PC-3 (cell line): ENCODE results near the gene DUSP5. TPM values are rescaled to one million over a fixed set of nuclear protein-coding genes. Genes with fewer than 3 reads are reported as not detected.

Source experiments
- ATAC-seq: fragments of 200-7000 bp; cut with Tn5 transposase; 2 replicates; pipeline ENCODE4 v1.9.1; 2020; ENCODE audit warnings: mild to moderate bottlenecking, moderate library complexity
- BruUV-seq: library from RNA; stranded (reverse); fragments of 400-500 nt; replicated peaks from 2 replicates; lab custom pipeline; 2021; lab: Mats Ljungman, UMichigan
- CTCF ChIA-PET: fragments of 300-600 bp; sonication (Branson Sonifier 250); formaldehyde crosslinking; loops from one replicate; lab custom pipeline; 2022; ENCODE audit warnings: antibody characterized with exemption; lab: Charles Lee
- POLR2A ChIA-PET: fragments of 300-600 bp; sonication (Branson Sonifier 250); formaldehyde crosslinking; loops from one replicate; lab custom pipeline; 2022; ENCODE audit warnings: antibody characterized with exemption; ENCODE audit not compliant: unreplicated experiment; lab: Charles Lee
- DNase-seq: peaks from one replicate; pipeline ENCODE4 v3.0.0-alpha.2; 2015
- H2AFZ ChIP-seq: fragments of 300-600 bp; sonication (generic); 2 replicates; pipeline ENCODE4 v1.6.0; 2016; ENCODE audit warnings: antibody characterized with exemption, low read length
- H3F3A ChIP-seq: fragments of 300-600 bp; sonication (generic); one replicate; pipeline ENCODE4 v1.6.0; 2017; ENCODE audit warnings: antibody characterized with exemption, low read length, control low read depth, mild to moderate bottlenecking; ENCODE audit not compliant: unreplicated experiment
- H3K27ac ChIP-seq: fragments of 300-600 bp; sonication (generic); 2 replicates; pipeline ENCODE4 v1.5.1; 2016; ENCODE audit warnings: mild to moderate bottlenecking, low read length
- H3K27me3 ChIP-seq: fragments of 300-600 bp; sonication (generic); 2 replicates; pipeline ENCODE4 v1.6.1; 2016; ENCODE audit warnings: low read length, mixed read lengths
- H3K36me3 ChIP-seq: fragments of 300-600 bp; sonication (generic); 2 replicates; pipeline ENCODE4 v1.6.1; 2016; ENCODE audit warnings: low read depth, mixed run types, low read length, mixed read lengths
- H3K4me1 ChIP-seq: fragments of 300-600 bp; sonication (generic); 2 replicates; pipeline ENCODE4 v1.5.1; 2016; ENCODE audit warnings: low read length; ENCODE audit not compliant: insufficient read depth
- H3K4me2 ChIP-seq: fragments of 300-600 bp; sonication (generic); 2 replicates; pipeline ENCODE4 v1.6.0; 2016; ENCODE audit warnings: low read length
- H3K4me3 ChIP-seq: fragments of 300-600 bp; sonication (generic); 2 replicates; pipeline ENCODE4 v1.5.1; 2016; ENCODE audit warnings: mild to moderate bottlenecking, low read length, mixed read lengths
- H3K79me2 ChIP-seq: fragments of 300-600 bp; sonication (generic); 2 replicates; pipeline ENCODE4 v1.6.1; 2017; ENCODE audit warnings: low read length, mixed read lengths
- H3K9ac ChIP-seq: fragments of 300-600 bp; sonication (generic); 2 replicates; pipeline ENCODE4 v1.6.0; 2016; ENCODE audit warnings: mild to moderate bottlenecking, low read length
- H3K9me2 ChIP-seq: fragments of 300-600 bp; sonication (generic); replicated peaks from 2 replicates; pipeline ENCODE4 v1.6.1; 2016; ENCODE audit warnings: mixed run types, low read length, mixed read lengths
- H3K9me3 ChIP-seq: fragments of 300-600 bp; sonication (generic); 2 replicates; pipeline ENCODE4 v1.6.1; 2016; ENCODE audit warnings: low read length, mixed read lengths
- H4K20me1 ChIP-seq: fragments of 300-600 bp; sonication (generic); 2 replicates; pipeline ENCODE4 v1.6.1; 2016; ENCODE audit warnings: low read length, mixed read lengths
- EZH2 ChIP-seq: fragments of 300-600 bp; sonication (generic); IDR thresholded peaks from one replicate; pipeline ENCODE4 v1.6.1; 2017; ENCODE audit warnings: antibody characterized with exemption, mild to moderate bottlenecking, low read length; ENCODE audit not compliant: unreplicated experiment
- EZH2phosphoT487 ChIP-seq: fragments of 300-600 bp; sonication (generic); IDR thresholded peaks from 2 replicates; pipeline ENCODE4 v1.6.1; 2018; ENCODE audit warnings: mild to moderate bottlenecking, antibody characterized with exemption, low read length, borderline replicate concordance
- intact Hi-C: fragments of 100-400 bp; cut with micrococcal nuclease; formaldehyde crosslinking; loops from 2 replicates; pipeline ENCODE4 v1.9.0; 2023
- total RNA-seq: library from RNA; depleted of rRNA; stranded (reverse); fragments of >200 nt; gene quantifications from 2 replicates; pipeline ENCODE4 v1.2.3, GENCODE V29; 2014
- TF ChIP-seq, protein P1 (sequence below): fragments of 300-600 bp; sonication (generic); conservative IDR thresholded peaks from 2 replicates; pipeline ENCODE4 v1.5.1; 2017; ENCODE audit warnings: antibody characterized with exemption, low read depth, mild to moderate bottlenecking, low read length

The DUSP5 gene
- total RNA-seq, 1 experiment from 2014 or later: 206 TPM

DNA sequence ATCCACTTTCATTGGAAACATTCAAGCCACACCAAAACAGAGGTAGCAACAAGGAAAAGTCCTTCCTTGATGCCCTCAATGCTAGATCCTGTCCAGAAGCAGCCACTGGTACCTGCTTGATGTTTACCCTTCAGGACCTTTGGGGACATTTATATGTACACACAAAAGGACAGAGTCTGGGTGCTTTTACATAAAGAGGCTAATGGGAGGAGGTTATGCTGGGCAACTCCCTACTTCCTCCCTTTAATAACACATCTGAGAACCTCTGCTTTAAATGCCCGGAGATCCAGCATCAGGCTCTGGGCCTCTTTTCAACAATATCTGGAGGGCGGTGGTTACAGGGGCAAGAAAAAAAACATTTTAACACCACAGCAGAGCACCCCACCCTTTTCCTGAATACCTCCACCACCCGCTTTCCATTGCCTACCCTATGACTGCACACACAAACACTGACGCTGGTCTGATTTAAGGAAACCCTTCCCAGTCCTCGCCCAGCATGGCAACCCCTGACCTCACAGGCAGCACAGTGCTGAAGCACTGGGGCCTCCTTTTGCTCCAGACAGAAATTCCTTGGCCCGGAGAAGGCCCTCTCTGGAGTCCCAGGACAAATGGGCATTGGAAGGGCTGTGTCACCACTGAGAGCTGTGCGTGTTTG is 39.3 kb upstream of the DUSP5 start:
- no peak overlapping the region for H2AFZ ChIP-seq
- no peak overlapping the region for H3K4me2 ChIP-seq
- H3K9me3 ChIP-seq: no peaks in the 10 kb centered on the region
- H3K79me2 ChIP-seq: no peaks in the 10 kb centered on the region
- H3K4me3 ChIP-seq: no peak overlapping the region
- H3F3A ChIP-seq: no peaks in the 10 kb centered on the region
- H3K36me3 ChIP-seq: no peaks in the 10 kb centered on the region
- H3K4me1 ChIP-seq: peaks cover 29% of the 10 kb centered on the region
- H3K9ac ChIP-seq: no peak overlapping the region
- ChIA-PET POLR2A (no interaction called here), CTCF (no interaction called here)
- TF ChIP-seq, protein P1, sequence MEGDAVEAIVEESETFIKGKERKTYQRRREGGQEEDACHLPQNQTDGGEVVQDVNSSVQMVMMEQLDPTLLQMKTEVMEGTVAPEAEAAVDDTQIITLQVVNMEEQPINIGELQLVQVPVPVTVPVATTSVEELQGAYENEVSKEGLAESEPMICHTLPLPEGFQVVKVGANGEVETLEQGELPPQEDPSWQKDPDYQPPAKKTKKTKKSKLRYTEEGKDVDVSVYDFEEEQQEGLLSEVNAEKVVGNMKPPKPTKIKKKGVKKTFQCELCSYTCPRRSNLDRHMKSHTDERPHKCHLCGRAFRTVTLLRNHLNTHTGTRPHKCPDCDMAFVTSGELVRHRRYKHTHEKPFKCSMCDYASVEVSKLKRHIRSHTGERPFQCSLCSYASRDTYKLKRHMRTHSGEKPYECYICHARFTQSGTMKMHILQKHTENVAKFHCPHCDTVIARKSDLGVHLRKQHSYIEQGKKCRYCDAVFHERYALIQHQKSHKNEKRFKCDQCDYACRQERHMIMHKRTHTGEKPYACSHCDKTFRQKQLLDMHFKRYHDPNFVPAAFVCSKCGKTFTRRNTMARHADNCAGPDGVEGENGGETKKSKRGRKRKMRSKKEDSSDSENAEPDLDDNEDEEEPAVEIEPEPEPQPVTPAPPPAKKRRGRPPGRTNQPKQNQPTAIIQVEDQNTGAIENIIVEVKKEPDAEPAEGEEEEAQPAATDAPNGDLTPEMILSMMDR: no peak
- TF ChIP-seq EZH2 (no peak), EZH2phosphoT487 (no peak)
- H3K9me2 ChIP-seq: no peaks in the 10 kb centered on the region
- DNase-seq (no peak), ATAC-seq (no peak)
- no peaks in the 10 kb centered on the region for H4K20me1 ChIP-seq
- no peak overlapping the region for H3K27ac ChIP-seq
- intact Hi-C loops: no loop called here
- BruUV-seq: no TSS peak
- H3K27me3 ChIP-seq: no peaks in the 10 kb centered on the region

DNA sequence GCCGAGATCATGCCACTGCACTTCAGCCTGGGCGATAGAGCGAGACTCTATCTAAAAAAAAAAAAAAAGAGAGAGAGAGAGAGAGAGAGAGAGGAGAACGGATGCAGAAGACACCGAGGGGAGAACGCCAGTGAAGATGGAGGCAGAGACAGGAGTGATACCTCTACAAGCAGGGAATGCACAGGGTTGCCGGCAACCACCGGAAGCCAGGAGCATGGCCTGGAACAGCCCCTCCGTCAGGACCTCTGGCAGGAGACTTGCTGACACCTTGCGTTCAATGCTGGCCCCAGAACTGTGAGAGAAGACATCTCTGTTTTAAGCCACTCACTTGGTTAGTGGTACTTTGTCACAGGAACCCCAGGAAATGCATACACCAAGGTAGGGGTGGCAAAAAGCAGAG is 38.1 kb upstream of the DUSP5 start:
- DNase-seq: no peak
- 0 out of 2 replicates have a peak overlapping the region, but pooled peaks have one; percentile 10 for H3K4me2 ChIP-seq
- H3K4me3 ChIP-seq: no peak overlapping the region
- TF ChIP-seq EZH2 (no peak), EZH2phosphoT487 (no peak)
- TF ChIP-seq, protein P1: no peak
- H3F3A ChIP-seq: no peaks in the 10 kb centered on the region
- no peaks in the 10 kb centered on the region for H4K20me1 ChIP-seq
- no peak for ATAC-seq
- H3K27ac ChIP-seq: peak overlapping the region; percentile 27
- H3K4me1 ChIP-seq: peaks cover 29% of the 10 kb centered on the region
- no peaks in the 10 kb centered on the region for H3K9me2 ChIP-seq
- BruUV-seq: no TSS peak
- ChIA-PET CTCF (no interaction called here), POLR2A (no interaction called here)
- no peak overlapping the region for H3K9ac ChIP-seq
- no peaks in the 10 kb centered on the region for H3K9me3 ChIP-seq
- no peaks in the 10 kb centered on the region for H3K36me3 ChIP-seq
- H2AFZ ChIP-seq: peak overlapping the region; percentile 46; the same call in 1 of the 2 replicates
- H3K27me3 ChIP-seq: no peaks in the 10 kb centered on the region
- intact Hi-C loops: no loop called here
- H3K79me2 ChIP-seq: no peaks in the 10 kb centered on the region

DNA sequence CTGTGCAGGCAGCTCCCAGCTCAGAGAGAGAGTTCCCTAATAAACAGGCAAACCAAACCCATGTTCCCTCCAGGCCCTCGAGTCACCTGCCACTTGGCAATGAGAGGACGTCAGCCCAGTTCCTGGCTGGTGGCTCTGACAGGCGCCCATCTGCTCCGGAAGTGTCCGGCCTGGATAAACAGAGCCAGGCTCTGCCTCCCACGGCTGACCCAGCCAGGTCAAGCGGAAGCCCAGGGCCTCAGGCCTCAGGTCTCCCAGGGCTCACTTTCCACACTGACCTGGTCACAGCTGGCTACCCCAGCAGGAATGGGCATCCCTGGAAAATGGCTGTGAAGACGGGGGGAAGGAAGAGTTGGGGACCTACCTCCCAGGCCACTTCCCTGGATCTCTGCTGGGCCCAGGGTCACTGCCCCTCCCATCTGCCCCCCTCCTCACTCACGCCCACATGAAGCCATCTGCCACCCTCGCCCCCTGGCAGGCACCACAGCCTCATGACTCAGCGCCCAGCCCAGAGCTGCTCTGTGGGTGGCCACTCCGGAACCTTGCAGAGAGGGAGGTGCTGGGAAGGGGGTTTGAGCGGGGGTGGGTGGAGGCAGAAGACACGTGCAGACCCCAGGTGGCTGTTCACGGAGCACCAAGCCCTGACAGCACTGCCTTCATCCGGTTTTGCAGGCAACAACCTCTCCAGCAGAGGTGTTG is 37.4 kb upstream of the DUSP5 start:
- CTCF ChIA-PET: no interaction called here
- no peaks in the 10 kb centered on the region for H3K36me3 ChIP-seq
- no peaks in the 10 kb centered on the region for H3F3A ChIP-seq
- H3K79me2 ChIP-seq: no peaks in the 10 kb centered on the region
- no peak overlapping the region; the same call in 1 of the 2 replicates for H3K9ac ChIP-seq
- no peaks in the 10 kb centered on the region for H4K20me1 ChIP-seq
- no TSS peak for BruUV-seq
- peak overlapping the region; percentile 10; the same call in 1 of the 2 replicates for H3K4me2 ChIP-seq
- no peak overlapping the region for H3K4me3 ChIP-seq
- H3K4me1 ChIP-seq: peaks cover 29% of the 10 kb centered on the region
- DNase-seq: peak; percentile 44
- ATAC-seq: peak; percentile 80
- peak overlapping the region; percentile 27 for H3K27ac ChIP-seq
- no peaks in the 10 kb centered on the region for H3K9me2 ChIP-seq
- peak overlapping the region; percentile 46 for H2AFZ ChIP-seq
- intact Hi-C loops: no loop called here
- H3K27me3 ChIP-seq: no peaks in the 10 kb centered on the region
- H3K9me3 ChIP-seq: no peaks in the 10 kb centered on the region
- TF ChIP-seq EZH2: no peak
- POLR2A ChIA-PET: no interaction called here
